Loucy (cell line): Measurements from ENCODE around the gene PKP4.

Experiments
- H2AFZ ChIP-seq: fragments of 200-600 bp; sonication (generic); 2 replicates; pipeline ENCODE4 v1.6.0; 2016; ENCODE audit warnings: antibody characterized with exemption, mild to moderate bottlenecking, low read length, moderate library complexity
- H3F3A ChIP-seq: fragments of 200-600 bp; 2 replicates; pipeline ENCODE4 v1.6.0; 2016; ENCODE audit warnings: antibody characterized with exemption, low read depth, mild to moderate bottlenecking
- H3K27me3 ChIP-seq: fragments of 200-600 bp; sonication (generic); 2 replicates; pipeline ENCODE4 v1.6.1; 2014; ENCODE audit warnings: low read length, mild to moderate bottlenecking; ENCODE audit not compliant: insufficient read depth, poor library complexity, severe bottlenecking
- H3K36me3 ChIP-seq: fragments of 200-600 bp; sonication (generic); 2 replicates; pipeline ENCODE4 v1.6.1; 2016; ENCODE audit warnings: low read length; ENCODE audit not compliant: insufficient read depth
- H3K4me1 ChIP-seq: fragments of 200-600 bp; sonication (generic); 2 replicates; pipeline ENCODE4 v1.5.1; 2014; ENCODE audit warnings: low read length, mild to moderate bottlenecking; ENCODE audit not compliant: insufficient read depth, poor library complexity, severe bottlenecking
- H3K4me2 ChIP-seq: fragments of 200-600 bp; sonication (generic); 2 replicates; pipeline ENCODE4 v1.6.0; 2014; ENCODE audit warnings: antibody characterized with exemption, low read length, low read depth, mild to moderate bottlenecking; ENCODE audit not compliant: poor library complexity, severe bottlenecking
- H3K4me3 ChIP-seq: fragments of 200-600 bp; sonication (generic); 2 replicates; pipeline ENCODE4 v1.5.1; 2014; ENCODE audit warnings: low read length, mild to moderate bottlenecking, mixed read lengths; ENCODE audit not compliant: poor library complexity, severe bottlenecking
- H3K79me2 ChIP-seq: fragments of 200-600 bp; sonication (generic); 2 replicates; pipeline ENCODE4 v1.6.1; 2014; ENCODE audit warnings: low read length; ENCODE audit not compliant: insufficient read depth
- H3K9ac ChIP-seq: fragments of 200-600 bp; sonication (generic); 2 replicates; pipeline ENCODE4 v1.6.0; 2014; ENCODE audit warnings: mild to moderate bottlenecking, low read depth, low read length, moderate library complexity; ENCODE audit not compliant: poor library complexity, severe bottlenecking
- H3K9me2 ChIP-seq: fragments of 200-600 bp; sonication (generic); replicated peaks from 2 replicates; pipeline ENCODE4 v1.6.1; 2016; ENCODE audit warnings: low read depth, low read length, mixed read lengths
- H3K9me3 ChIP-seq: fragments of 200-600 bp; sonication (generic); 2 replicates; pipeline ENCODE4 v1.6.1; 2014; ENCODE audit warnings: mild to moderate bottlenecking, antibody characterized with exemption, low read length, low read depth; ENCODE audit not compliant: insufficient read depth
- H4K20me1 ChIP-seq: fragments of 200-600 bp; sonication (generic); 2 replicates; pipeline ENCODE4 v1.6.0; 2014; ENCODE audit warnings: antibody characterized with exemption, low read length, mild to moderate bottlenecking; ENCODE audit not compliant: insufficient read depth, poor library complexity, severe bottlenecking
- EZH2phosphoT487 ChIP-seq: fragments of 200-600 bp; IDR thresholded peaks from 2 replicates; pipeline ENCODE4 v1.6.1; 2018; ENCODE audit warnings: antibody characterized with exemption, mild to moderate bottlenecking, moderate library complexity, borderline replicate concordance
- TF ChIP-seq, protein P1 (sequence below): fragments of 200-600 bp; sonication (generic); conservative IDR thresholded peaks from 2 replicates; pipeline ENCODE4 v1.5.1; 2014; ENCODE audit warnings: mild to moderate bottlenecking, antibody characterized with exemption, low read length

PKP4 gene

DNA sequence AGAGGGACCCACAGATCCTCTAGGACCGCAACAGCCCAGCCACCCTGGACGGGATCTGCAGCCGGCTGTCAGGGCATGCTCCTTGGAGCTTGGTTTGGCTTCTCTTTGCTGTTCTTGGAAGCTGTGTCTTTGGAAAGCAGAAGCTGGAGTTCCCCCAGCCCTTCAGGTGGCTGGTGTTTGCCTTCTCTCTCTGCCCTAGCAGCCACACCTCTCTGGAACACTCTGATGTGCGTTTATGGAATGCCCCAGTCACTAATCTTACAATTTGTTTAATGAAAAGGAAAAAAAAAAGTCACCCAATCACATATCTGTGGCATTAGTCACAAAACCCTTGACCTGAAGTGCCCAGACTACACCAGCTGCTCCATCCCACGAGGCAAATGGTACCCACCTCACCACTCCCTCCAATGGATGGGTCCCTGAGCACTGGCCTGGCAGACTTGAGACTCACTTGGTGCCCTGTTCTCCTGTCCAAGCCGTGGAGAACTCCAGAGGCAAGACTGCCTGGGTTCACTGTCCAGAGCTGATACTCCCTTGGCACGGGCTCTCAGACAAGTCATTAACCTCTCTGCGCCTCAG lies 268.1 kb downstream of the PKP4 start:
- no peak overlapping the region for H3K4me2 ChIP-seq
- H3K36me3 ChIP-seq: no peaks in the 10 kb centered on the region
- H3K4me1 ChIP-seq: no peaks in the 10 kb centered on the region
- no peaks in the 10 kb centered on the region for H4K20me1 ChIP-seq
- H3K9me2 ChIP-seq: no peaks in the 10 kb centered on the region
- H3K4me3 ChIP-seq: no peak overlapping the region
- TF ChIP-seq EZH2phosphoT487: no peak
- TF ChIP-seq, protein P1, sequence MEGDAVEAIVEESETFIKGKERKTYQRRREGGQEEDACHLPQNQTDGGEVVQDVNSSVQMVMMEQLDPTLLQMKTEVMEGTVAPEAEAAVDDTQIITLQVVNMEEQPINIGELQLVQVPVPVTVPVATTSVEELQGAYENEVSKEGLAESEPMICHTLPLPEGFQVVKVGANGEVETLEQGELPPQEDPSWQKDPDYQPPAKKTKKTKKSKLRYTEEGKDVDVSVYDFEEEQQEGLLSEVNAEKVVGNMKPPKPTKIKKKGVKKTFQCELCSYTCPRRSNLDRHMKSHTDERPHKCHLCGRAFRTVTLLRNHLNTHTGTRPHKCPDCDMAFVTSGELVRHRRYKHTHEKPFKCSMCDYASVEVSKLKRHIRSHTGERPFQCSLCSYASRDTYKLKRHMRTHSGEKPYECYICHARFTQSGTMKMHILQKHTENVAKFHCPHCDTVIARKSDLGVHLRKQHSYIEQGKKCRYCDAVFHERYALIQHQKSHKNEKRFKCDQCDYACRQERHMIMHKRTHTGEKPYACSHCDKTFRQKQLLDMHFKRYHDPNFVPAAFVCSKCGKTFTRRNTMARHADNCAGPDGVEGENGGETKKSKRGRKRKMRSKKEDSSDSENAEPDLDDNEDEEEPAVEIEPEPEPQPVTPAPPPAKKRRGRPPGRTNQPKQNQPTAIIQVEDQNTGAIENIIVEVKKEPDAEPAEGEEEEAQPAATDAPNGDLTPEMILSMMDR: no peak
- no peaks in the 10 kb centered on the region for H3K79me2 ChIP-seq
- no peaks in the 10 kb centered on the region for H3F3A ChIP-seq
- H3K27me3 ChIP-seq: no peaks in the 10 kb centered on the region
- no peak overlapping the region for H3K9ac ChIP-seq
- H3K9me3 ChIP-seq: no peaks in the 10 kb centered on the region
- H2AFZ ChIP-seq: no peak overlapping the region

DNA sequence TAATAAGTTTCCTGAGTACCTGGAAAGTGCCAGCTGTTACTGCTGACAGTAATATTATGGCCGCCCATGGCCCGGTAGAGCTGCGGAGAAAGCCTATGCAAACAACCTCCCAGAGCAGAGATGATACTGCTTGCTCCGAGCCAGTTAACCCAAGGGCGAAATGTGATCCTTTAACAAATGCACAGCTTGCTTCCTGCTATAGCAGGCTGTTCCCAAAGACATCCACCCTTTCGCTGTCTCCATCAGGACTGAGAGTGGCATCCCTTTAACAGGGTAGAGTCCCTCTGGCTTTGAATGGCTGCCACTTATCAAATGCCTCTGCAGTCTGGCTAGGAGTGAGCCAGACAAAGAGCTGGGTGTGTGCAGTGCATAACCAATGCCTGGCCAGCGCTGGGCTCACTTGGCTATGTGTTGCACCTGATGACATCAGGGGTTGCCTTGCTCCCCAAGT lies 268.7 kb downstream of the PKP4 start:
- Histone ChIP-seq H3K36me3 (no peaks in the 10 kb centered on the region), H3K9ac (no peak overlapping the region), H3K4me2 (no peak overlapping the region), H3K4me1 (no peaks in the 10 kb centered on the region), H3K79me2 (no peaks in the 10 kb centered on the region), H3K4me3 (no peak overlapping the region), H3K9me3 (no peaks in the 10 kb centered on the region), H2AFZ (no peak overlapping the region), H3F3A (no peaks in the 10 kb centered on the region), H3K27me3 (no peaks in the 10 kb centered on the region), H3K9me2 (no peaks in the 10 kb centered on the region), H4K20me1 (no peaks in the 10 kb centered on the region)
- TF ChIP-seq, protein P1: no peak
- no peak for TF ChIP-seq EZH2phosphoT487

DNA sequence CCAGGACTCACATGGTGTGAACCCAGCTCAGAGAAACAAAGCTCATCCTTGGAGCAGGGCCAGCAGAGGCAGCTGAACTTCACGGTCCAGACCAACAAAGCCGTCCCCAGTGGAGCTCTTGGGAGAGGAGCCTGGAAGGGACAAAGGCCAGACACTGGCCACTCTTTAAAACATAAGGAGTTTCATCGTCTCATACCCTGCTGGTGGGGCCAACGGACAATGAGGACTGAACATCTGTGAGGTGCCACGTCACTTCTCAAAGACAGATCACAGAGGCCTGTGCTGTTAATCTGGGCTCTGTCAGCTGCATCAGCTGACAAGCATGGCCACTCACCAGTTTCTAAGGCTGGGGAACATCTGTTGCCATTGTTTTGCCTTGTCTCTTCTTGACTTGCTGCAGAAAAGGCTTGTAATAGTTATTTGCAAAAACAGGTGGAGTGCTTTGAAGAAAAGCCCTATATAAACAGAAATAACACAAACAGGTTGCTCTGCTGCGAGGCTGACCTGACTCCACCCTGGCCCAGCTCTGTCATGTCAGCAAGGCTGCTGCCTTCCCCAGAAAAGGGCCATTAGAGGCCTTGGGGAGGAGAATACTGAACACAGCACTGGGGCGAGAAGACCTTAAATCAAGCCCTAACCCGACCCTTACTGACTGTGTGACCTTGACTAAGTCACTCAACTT lies 270.3 kb downstream of the PKP4 start:
- Histone ChIP-seq H3K79me2 (no peaks in the 10 kb centered on the region), H3K36me3 (no peaks in the 10 kb centered on the region), H3K9me2 (no peaks in the 10 kb centered on the region), H2AFZ (no peak overlapping the region), H3K9ac (no peak overlapping the region), H3K9me3 (no peaks in the 10 kb centered on the region), H3K4me3 (no peak overlapping the region), H3K27me3 (no peaks in the 10 kb centered on the region), H4K20me1 (no peaks in the 10 kb centered on the region), H3K4me2 (no peak overlapping the region), H3F3A (no peaks in the 10 kb centered on the region), H3K4me1 (no peaks in the 10 kb centered on the region)
- TF ChIP-seq, protein P1: no peak
